IMR-90 (cell line): ENCODE measurements around the gene PLCH1.

Experiments
- CEBPB ChIP-seq: IDR thresholded peaks from 2 replicates; pipeline ENCODE4 v1.6.1; 2012; ENCODE audit warnings: low read depth, low read length, improper control_type of control experiment
- CTCF ChIP-seq: conservative IDR thresholded peaks from 2 replicates; pipeline ENCODE4 v1.5.1; 2012; ENCODE audit warnings: mild to moderate bottlenecking, low read depth, low read length, improper control_type of control experiment
- ELK1 ChIP-seq: fragments of 150-350 bp; IDR thresholded peaks from 2 replicates; pipeline ENCODE4 v1.6.1; 2016; ENCODE audit warnings: low read depth, mild to moderate bottlenecking, low read length, moderate library complexity, borderline replicate concordance
- FOS ChIP-seq: fragments of 150-350 bp; IDR thresholded peaks from 2 replicates; pipeline ENCODE4 v1.6.1; 2016; ENCODE audit warnings: low read depth, low read length
- NFE2L2 ChIP-seq: fragments of 150-350 bp; IDR thresholded peaks from 2 replicates; pipeline ENCODE4 v1.6.1; 2016; ENCODE audit warnings: low read depth, mild to moderate bottlenecking, low read length
- POLR2A ChIP-seq: IDR thresholded peaks from 2 replicates; pipeline ENCODE4 v1.6.1; 2012; ENCODE audit warnings: mild to moderate bottlenecking, low read depth, low read length
- RCOR1 ChIP-seq: IDR thresholded peaks from 2 replicates; pipeline ENCODE4 v1.6.1; 2012; ENCODE audit warnings: mild to moderate bottlenecking, low read length, improper control_type of control experiment; ENCODE audit not compliant: insufficient replicate concordance
- RFX5 ChIP-seq: IDR thresholded peaks from 2 replicates; pipeline ENCODE4 v1.8.0; 2012; ENCODE audit warnings: low read depth, mild to moderate bottlenecking, low read length, moderate library complexity

- TF ChIP-seq POLR2A (no peak), CTCF (no peak), RFX5 (no peak), ELK1 (no peak), CEBPB (no peak), NFE2L2 (no peak), RCOR1 (no peak), FOS (no peak)
Measured at GRCh38 chr3:155629556-155629955, 115.3 kb downstream of the PLCH1 start.
